ENCODE measurements around the gene ABLIM2.

The ABLIM2 gene

DNA sequence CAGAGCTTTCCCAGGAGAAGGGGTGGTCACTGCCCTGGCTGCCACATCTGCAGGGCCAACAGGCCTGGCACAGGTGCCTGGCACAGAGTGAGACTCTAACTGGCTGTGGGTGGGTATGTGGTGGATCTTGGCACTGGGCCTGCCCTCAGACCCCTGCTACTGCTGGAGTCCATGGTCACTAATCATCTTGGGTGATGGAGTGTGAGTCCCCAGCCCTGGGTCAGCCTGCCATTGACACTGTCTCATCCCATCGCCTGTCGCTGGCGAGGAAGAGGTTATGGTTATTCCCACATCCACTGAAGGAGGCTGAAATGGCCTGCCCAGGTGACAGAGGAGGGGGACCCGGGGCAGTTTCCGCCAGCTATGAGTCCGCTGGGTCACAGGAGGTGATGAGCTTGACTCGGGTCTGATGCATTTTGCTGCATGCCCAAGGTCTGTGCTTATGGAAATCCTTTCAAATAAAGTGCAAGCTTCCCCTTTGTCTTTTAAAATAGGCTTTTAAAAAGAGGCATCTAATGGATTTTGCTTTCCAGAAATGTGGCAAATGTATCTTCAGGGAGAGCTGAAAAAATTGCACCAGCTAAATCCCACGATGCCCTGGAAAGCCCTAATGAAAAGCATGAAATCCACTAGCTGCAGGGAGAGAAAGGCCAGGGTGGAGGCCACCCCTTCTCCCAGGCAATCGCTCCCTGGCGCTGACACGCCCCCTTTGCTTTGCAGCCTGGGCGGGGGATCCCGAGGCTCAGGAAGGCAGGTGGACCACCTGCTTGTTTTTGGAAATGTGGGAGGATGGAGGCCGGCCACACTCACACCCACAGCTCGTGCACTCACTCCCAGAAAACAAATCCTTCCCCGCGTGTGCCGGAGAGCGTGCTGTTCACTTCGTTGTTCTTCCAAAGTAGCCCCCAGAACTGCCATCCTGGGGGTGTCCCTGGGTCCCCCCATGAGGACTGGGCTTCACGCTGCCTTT lies 54.9 kb downstream of the ABLIM2 start:
- no peak for DNase-seq (ENCODE audit: low read depth in 2 of 2)

- no peak for DNase-seq (ENCODE audit: low read depth in 2 of 2)
Observed at GRCh38 chr4:8102831-8103230, 55.8 kb downstream of the ABLIM2 start.

DNA sequence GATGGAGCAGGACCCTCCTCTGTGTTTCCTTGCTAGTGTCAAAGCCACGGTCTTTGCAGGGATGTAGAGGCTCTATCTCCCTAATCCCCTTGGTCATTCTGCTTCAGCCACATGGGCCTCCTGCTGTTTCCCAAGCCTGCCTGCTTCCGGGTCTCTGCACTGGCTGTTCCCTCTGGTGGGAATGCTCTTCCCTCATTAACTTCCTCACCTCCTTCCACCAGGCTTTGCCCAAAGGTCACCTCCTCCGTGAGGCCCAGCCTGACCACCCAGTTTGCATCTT lies 56.6 kb downstream of the ABLIM2 start:
- DNase-seq (ENCODE audit: low read depth in 2 of 2) = no peak

GRCh38 chr4:8101213-8102075 lies 57.2 kb downstream of the ABLIM2 start:
- no peak for DNase-seq (ENCODE audit: low read depth in 2 of 2)

- DNase-seq (ENCODE audit: low read depth in 2 of 2) = no peak
Observed at GRCh38 chr4:8099981-8100464, 58.6 kb downstream of the ABLIM2 start.

- no peak for DNase-seq (ENCODE audit: low read depth in 2 of 2)
Observed at GRCh38 chr4:8098506-8098905, 60.1 kb downstream of the ABLIM2 start.

DNA sequence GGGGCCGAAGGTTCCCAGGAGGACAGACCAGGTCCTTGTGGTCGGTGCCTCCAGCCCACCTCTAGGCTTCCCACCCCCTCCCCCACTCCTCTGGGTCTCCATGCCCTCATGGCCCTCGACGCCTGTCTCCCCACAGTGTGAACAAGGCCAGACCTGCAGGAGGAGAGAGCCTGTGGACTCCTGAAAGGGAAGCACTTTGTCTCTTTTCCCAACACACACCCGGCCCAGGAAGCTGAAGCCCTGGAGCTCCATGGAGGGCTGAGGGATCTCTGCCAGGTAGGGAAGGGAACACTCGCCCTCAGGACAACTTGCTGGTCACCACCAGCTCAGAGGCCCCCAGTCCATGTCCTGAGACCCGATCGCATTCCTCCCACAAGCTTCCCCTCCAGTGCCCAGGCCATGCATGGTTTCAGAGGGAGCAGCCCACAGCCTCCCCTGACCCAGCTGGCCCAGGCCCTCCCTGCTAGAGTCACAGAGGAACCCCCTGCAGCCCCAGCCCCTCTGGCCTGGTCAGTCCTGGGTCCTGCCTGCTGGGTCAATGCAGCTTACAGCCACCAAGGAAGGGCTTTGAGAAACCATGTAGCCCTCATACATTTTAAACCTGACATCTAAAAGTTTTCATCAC lies 60.8 kb downstream of the ABLIM2 start:
- no peak for DNase-seq (ENCODE audit: low read depth in 2 of 2)

DNA sequence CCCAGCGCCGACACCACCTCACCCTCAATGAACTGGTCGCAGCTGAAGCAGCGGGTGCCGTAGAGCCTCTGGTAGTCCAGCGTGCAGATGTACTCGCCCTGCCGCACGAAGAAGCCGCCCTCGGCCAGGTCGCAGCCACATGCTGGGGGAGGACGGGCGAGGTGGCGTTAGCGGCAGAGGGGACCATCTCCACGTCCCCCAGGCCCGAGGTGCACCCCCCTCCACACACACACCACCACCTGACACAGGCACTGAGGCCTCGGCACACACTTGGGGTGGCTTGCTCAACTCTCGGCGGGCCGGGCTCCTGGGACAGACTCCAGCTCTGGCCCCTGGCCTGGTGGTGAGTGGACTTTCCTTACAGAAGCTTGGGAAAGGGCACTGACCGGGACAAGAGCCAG lies 61.5 kb downstream of the ABLIM2 start:
- no peak for DNase-seq (ENCODE audit: low read depth in 2 of 2)

DNA sequence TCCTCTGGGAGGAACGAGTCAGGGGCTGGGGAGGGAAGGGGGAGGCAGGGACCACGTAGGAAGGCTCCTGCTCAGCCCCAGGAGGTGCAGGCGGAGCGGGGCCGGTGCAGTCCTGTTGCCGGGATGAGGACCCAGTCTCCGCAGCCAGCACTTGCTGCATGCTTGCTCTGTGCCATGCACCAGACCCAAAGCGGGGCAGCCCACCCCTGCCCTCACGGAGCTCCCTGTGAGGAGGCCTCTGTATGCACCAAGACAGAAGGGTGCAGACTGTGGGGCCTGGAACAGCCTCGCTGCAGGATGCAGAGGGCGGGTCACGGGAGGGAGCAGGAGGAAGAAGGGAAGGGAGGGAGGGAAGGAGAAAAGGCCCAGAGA lies 61.9 kb downstream of the ABLIM2 start:
- no peak for DNase-seq (ENCODE audit: low read depth in 2 of 2)

- DNase-seq (ENCODE audit: low read depth in 2 of 2) = no peak
Observed at GRCh38 chr4:8095956-8096689, 62.5 kb downstream of the ABLIM2 start.

DNA sequence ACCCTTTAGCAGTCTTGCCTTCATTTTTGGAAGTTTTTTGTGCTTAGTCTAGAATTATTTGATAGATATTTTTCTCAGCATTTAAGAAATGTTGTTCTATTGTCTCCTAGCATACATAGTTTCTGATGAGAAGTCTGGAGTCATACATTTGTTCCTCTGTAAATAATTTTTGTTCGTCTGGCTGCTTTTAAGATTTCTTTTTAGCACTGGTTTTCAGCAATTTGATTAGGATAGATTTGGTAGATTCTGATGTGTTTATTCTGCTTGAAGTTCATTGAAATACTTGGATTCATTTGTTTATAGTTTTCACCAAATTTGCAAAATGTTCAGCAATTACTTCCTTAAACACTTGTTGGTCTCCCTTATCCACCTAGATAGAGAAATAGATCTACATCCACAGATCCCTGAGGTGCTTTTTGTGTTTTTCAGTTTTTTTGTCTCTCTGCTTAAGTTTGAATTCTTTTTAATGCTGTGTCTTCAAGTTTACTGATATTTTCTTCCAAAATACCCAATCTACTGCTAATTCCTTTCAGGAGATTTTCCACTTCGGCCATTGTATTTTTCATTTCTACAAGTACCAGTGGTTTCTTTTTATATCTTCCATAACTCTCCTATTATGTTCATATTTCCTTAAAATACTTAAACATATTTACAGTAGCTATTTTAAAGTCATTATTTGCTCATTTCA lies 64.9 kb downstream of the ABLIM2 start:
- DNase-seq (ENCODE audit: low read depth in 2 of 2) = no peak

GRCh38 chr4:8092282-8092681 lies 66.3 kb downstream of the ABLIM2 start:
- no peak for DNase-seq (ENCODE audit: low read depth in 2 of 2)

DNA sequence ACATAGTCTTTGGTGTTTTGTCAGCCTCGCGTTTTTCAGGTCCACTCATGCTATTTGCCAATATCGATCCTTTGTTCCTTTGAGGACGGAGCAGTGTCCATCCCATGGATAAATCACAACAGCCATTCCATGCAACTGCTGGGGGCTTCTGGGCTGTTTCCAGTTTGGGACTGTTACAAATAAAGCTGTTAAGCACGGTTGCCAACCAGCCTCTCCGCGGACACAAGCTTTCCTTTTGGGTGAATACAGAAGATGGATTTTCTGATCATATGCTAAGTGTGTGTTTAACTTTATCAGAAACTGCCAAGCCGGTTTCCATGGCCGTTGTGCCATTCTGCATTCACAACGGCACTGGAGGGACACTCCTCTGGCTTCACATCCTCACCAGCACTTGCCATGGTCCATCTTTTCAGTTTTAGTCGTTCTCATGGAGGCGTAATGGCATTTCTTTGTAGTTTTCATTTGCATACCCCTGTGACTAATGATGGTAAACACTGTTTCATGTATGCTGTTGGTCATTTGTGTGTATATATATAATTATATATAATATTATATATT lies 67.8 kb downstream of the ABLIM2 start:
- no peak for DNase-seq (ENCODE audit: low read depth in 2 of 2)

DNA sequence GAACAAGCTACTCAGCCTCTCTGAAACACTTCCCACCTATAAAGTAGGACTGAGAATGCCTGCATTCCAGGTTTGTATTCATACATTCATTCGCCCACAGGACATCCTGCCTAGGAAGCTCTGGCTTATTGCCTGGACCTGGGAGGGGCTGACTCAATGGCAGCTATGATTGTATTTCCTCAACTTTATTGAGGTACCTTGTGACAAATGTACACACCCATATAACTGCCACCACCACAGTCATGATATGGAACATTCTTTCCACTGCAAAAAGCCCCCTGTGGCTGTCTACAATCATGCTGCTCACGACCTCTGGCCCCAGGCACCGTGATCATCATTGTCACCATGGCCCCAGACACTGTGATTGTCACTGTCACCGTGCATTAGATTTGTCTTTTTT lies 68.3 kb downstream of the ABLIM2 start:
- DNase-seq (ENCODE audit: low read depth in 2 of 2) = no peak

DNA sequence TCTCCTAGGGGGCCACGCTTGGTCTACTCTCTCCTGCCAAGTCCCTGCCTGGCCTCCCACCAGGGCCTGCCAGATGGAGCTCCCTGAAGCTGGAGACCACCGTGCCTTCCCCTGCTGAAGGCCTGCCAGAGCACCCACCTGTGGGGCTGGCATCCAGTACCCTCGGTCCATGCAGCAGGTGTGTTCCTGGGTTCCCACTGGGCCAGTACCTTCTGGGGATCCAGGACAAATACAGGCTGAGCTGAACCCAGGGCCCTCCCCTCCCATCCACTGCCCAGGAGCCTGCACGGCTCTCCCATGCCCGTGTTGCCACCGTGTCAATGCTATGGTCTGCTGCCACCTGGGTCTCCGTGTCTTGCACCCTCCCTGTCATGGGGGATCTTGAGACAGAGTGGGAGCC lies 68.8 kb downstream of the ABLIM2 start:
- no peak for DNase-seq (ENCODE audit: low read depth in 2 of 2)

GRCh38 chr4:8088966-8089491 lies 69.6 kb downstream of the ABLIM2 start:
- DNase-seq (ENCODE audit: low read depth in 2 of 2) = no peak

DNA sequence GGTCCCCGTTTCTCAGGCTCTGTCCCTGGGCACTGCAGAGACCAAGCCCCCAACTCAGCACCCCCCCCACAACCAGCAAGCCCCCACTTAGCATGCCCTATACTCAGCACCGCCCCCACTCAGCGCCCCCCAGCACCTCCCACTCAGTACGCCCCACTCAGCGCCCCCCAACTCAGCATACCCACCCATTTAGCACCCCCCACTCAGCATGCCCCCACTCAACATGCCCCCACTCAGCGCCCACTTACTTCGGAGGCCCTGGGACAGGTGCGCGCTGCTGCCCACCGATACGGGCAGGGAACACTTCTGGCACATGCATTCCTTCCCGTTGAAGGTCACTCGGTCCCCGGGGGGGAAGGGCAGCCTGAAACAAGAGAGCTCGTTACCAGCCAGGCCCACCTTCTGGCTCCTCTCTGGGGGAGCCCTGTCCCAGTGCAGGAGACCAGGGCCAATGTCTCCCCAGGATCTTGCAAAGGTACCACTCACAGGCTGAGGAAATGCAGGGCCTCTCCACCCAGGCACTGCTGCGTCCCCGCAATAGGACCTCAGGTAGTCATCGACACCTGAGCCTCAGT lies 70.6 kb downstream of the ABLIM2 start:
- no peak for DNase-seq (ENCODE audit: low read depth in 2 of 2)

- no peak for DNase-seq (ENCODE audit: low read depth in 2 of 2)
Observed at GRCh38 chr4:8086783-8087445, 71.7 kb downstream of the ABLIM2 start.

DNA sequence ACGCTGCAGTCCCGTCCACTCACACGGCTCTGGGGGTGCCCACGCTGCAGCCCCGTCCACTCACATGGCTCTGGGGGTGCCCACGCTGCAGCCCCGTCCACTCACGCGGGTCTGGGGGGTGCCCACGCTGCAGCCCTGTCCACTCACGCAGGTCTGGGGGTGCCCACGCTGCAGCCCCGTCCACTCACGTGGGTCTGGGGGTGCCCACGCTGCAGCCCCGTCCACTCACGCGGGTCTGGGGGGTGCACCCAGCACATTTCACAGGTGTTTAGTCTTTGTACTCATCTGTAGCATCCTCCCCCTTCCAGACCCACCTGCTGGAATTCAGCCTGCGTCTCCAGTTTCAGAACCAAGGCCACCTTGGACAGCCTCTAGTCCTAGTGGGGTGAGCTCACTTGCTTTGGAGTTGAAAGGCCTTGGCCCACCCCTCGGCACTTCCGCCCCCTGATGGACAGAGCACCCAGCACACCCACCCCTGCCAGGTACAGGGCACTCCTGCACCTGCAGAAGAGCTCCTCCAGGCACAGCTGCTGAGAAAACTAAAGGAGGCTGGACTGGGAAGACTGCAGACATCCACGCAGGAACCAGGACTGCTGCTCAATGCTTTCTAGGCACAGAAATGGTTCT lies 73.0 kb downstream of the ABLIM2 start:
- DNase-seq (ENCODE audit: low read depth in 2 of 2) = no peak
